GM19099 (cell line): ENCODE measurements around the gene COX7A2.

Source experiments
- POLR2A ChIP-seq: IDR thresholded peaks from 3 replicates; pipeline ENCODE4 v1.6.1; 2011; ENCODE audit warnings: low read depth; ENCODE audit not compliant: insufficient read length; ENCODE audit errors: extremely low read depth

Gene COX7A2

DNA sequence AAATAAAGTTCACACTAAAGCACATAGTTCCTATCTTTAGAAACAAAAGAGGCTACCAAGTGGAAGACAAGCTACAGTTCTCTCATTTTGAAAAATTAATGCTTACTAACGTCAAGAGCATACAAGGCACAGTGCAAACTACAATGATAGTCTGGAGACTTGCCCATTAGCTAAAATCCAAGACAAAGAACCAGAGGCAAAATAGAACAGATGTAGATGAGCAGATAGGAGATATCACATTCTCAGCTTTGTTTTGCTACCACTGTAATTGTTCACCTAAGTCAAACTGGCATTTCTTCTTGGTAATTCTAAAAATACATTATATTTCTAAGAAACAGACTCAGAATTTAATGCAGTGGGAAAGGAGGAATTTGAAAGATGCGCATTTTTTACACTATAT lies 35.8 kb upstream of the COX7A2 start:
- TF ChIP-seq POLR2A, result no peak

DNA sequence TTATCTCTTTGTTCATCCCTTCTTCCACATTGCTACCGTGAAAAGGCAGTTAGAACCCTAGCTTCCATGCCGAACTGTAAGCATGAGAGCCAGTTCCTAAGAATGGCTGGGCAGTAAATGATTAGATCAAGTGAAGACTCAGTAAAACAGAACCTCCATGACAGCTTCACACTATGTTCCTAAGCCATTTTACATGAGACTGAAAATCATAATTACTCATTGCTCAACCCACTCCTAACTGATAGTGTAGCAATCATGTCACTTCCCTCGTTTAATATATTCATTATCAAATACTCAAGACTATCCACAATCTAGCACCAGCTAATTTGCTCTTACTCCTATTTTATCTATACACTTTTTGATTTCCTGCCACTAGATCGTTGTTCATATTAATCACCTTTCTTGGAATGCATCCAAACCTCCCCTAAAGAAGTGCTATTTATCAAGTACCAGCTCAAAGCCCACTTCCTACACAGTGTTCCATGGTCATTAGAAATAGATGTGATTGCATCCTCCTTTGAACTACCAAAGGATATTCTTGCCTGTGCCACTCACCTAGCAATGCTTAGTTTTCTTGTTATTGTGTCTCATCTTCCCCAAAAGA lies 35.0 kb upstream of the COX7A2 start:
- no peak for TF ChIP-seq POLR2A

DNA sequence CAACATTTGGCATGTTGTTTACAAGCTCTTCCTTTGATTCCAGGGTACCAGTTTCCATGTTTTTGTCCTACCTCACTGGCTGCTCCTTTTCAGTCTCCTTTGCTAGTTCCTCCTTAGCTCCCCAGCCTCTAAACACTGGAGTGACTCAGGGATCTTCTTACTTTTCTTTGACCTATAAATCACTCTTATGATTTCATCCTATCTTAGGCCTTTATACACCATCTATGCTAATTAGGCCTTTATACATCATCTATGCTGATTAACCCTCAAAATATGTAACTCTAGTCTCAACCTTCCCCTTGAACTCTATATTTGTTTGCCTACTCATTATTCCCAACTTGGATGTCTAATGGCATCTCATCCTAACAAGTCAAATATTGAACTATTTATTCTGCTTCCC lies 31.5 kb upstream of the COX7A2 start:
- TF ChIP-seq POLR2A, result no peak

DNA sequence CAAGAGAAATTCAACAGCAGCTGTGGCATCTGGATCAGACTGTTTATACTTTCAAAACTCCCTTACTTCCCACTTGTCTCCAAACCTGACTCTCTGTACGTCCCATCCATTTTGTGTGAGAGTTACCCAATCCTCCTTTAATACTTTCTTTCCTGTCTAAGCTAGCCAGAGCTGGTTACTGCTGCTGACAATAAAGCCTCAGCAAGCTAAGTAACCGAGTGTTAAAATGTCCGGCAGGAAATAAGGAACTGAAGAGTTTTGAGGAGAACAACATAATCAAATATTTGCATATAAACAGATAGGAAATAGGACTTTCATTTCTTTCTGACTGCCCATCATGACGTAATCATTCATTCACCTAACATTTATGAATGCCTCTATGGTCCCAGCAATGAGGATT lies 29.4 kb upstream of the COX7A2 start:
- TF ChIP-seq POLR2A, result no peak

DNA sequence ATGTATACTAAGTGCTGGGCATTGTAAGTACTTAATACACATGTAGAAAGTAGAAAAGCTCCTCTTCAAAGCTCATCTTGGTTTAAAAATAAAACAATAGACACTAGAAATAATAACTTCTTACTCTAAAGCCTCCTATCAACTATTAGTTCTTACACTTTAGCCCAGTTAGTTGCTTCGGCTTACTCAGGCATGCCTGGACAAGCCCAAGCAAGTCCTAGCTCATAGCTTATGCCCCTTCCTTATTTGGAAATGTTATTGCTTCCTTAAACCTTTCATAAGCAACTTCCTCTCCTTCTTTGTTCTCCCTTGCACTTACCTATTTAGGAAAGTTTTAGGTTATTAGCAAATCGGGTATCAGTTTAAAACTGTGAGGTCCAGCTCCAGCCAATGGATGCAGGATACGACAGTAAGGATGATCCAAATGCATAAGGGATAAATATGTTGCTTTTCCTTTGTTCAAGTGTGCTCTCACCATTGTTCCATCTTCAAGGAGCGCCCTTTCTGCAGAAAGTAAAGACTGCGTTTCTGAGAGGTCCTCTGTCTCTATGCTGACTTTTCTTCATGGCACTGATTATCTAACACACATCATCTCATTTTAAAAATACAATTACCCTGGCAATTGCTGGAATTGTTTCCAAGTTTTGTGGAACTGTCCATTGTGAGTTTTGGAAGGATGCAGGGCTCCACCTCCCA lies 28.7 kb upstream of the COX7A2 start:
- no peak for TF ChIP-seq POLR2A

DNA sequence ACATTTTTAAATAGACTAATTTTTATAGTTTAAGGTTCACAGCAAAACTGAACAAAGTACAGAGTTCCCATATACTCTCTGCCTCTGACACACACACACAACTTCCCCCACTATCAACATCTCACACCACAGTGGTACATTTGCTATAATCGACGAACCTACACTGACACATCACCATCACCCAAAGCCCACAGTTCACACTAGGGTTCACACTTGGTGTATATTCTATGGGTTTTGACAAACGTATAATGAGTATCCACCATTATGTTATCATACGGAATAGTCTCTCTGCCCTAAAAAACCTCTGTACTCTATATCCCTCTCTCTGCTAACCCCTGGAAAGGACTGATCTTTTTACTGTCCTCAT lies 25.4 kb upstream of the COX7A2 start:
- TF ChIP-seq POLR2A, result no peak

DNA sequence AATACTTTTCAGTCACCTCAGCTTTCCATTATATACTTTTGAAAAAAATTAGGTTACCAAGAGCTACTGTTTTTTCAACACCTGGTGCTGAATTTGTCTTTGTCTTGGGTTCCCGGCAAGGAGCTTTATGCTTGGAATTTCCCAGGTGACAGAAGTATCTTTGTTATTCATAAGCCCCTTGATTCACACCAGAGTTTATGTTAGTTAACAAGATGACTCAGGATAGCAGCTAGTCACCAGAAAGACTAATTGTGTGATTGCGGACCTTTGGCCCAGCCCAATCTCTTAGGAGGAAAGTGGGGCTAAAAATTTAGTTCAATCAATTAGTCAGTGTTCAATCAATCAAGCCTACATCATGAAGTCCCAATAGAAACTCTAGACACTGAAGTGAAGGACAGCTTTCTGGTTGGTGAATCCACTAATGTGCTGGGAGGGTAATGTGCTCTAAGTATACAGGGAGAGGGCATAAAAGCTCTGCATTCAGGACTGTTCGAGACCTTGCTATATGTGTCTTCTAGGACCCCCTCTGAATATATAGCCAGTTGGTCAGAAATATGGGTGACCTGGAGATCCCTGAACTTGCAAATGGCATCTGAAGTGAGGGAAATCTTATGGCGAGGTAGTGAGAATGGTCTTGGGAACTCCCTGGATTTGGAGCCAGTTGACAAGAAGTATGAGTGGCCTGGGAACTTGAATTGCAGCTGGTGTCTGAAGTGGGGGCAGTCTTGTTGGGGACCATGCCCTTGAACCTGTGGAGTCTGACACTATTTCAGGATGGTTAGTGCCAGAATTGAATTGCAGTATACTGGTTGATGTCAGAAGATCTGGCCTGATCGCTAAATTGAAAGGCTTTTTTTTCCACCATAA lies 24.8 kb upstream of the COX7A2 start:
- TF ChIP-seq POLR2A, result no peak

DNA sequence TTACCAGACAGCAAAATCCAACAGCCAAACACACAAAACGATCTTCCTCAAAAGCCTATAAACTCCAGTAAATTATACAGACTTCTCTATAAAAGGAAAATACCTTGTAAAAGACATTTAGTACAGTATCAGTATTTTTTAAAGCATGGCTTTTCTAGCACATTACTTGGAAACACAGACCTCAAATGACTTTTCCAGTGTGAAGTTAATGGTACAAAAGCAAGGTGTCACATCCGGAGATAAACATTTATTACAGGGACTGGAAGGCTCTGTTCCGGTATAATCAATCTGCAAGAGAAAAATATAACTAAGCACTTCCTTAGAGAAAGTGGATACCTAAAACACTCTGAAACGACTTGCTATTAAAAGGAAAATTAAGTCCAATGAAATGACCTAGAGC lies 23.9 kb upstream of the COX7A2 start:
- TF ChIP-seq POLR2A, result no peak

DNA sequence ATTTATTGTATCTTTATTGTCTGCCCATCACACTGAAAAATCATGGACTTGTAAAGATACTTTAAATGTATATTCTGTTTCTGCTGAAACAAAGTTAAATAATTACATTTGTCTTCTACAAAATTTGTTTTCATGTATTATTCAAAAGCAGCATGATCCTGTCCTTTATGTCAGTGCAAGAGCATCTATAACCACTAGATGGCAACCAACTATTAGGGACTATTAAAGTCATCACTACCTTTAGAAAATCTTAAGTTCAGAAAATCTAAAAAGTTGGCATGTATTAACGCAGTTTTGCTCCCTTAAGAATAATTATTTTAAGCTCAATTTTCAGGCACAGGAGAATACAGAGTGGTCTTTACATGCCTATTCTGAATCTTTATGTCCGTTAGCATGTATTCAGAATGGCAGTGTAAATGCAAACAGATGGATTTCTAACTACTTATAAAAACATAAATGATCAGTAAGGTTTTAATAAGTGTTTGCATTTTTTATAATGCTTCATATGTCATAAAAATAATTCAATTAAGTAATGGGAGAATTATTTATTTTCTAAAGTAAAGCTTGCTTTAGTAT lies 23.2 kb upstream of the COX7A2 start:
- no peak for TF ChIP-seq POLR2A

DNA sequence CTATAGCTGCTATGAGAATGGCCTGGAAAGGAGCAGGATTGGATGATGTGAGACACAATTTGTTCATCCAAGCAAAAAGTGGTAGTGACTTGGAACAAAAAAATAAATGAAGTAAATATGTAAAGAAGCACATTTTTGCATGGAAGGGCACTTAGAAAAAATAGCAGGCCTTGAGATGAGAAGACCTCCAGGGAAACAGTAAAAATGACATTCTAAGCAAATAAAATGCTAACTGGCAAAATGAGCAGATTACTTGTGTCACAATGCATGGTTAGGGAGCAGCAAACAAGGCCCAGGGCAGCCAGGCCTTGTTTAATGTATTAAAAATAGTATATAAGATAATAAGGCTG lies 19.8 kb upstream of the COX7A2 start:
- TF ChIP-seq POLR2A, result no peak

DNA sequence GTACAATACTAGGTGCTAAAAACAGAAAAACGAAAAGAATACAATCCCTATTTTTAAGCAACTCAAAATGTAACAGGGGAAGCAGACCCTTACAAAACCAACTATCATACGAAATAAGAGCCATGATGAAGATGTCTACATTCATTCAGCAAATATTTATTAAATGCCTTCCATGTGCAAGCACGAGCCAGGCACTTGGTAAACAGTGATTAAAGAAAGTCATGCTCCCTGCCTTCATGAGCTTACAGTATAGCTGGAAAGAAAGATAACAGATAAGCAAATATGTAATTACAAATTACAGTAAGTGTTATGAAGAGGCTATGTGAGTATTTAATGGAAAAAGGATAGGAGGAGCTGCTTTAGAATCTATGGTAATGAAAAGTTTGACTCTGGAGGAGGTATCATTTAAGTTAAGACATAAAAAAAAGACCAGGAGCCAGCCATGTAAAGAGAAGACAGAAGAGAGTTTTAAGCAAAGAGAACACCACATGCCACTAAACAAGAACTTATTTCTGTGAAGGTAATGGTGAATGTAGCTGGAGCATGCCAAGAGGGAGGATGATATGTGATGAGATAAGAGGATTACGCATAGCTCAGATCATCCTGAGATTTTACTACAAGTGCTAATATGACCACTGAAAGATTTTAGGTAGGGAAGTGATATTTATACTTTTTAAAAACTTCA lies 19.3 kb upstream of the COX7A2 start:
- TF ChIP-seq POLR2A, result no peak

DNA sequence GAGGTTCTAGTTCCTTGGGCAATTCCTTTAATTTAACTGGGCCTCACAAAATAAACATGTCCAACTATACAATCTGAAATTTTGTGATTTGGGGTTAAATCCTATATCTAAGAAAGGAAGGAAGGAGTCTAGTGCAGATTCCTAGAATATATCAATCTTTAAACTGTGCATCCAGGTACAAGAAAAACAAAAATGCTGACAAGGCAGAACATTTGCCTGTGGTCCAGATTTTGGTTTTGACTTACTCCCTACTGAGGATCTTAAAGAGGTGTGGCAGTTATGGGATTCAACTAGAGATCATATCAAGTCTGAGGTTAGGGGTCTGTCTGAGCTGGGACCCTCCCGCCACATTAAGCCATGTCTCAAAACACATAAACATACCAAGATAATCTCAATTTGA lies 17.7 kb upstream of the COX7A2 start:
- no peak for TF ChIP-seq POLR2A

DNA sequence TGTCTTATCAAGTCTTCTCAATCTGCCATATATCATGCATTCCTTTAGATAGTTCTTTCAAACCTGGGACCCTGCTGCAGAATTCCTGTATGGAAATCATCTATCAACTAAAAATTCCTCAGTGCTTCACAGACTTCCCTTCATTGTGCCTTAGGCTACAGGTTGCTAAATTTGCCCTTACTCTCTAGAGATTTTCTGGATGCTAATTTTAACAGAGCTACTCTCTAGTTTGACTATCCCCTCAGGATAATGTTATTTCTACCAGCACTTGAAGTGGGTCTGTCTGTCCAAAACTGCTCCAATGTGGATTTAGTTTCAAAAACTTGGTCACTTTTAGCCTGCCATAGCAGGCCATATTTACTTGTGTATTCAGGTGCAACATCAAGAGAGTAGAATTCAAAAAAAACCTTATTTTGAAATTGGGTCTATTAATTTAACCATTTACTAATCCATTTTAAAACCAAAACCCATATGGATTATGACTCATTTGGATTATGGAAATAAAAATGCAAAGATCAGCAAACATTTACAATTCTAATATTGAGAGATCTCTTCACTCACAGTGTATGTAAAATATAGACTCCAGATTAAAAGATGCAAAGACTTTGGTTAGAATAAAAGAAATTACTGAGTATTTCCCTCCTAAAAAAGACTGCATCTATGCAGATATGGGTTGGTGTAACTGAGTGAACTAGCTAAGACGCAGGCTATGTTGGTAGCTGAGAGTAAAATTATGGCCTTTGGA lies 13.9 kb upstream of the COX7A2 start:
- TF ChIP-seq POLR2A, result no peak

DNA sequence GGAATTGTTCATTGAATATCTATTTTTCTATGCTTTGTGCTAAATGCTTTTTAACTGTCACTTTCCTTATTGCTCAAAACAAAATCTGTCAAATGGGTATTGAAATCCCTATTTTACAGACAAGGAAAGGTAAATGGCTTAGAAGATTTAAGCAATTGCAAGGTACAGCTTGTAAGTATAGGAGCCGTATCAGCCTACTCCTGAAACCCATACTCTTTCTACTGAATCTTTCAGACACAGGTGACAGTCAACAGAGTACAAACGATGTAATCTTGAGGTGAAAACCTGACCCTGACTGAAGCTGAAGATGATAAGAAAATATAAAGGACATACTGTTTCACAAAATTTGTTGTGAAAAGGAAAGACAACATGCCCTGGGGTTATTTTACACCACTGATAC lies 7.0 kb upstream of the COX7A2 start:
- TF ChIP-seq POLR2A, result no peak
